Liver (tissue), 9 donors: ENCODE measurements around the gene TGFBR3. TPM values are rescaled to one million over a fixed set of nuclear protein-coding genes. Genes with fewer than 3 reads are reported as not detected.

Experiments
- DNase-seq: peaks from one replicate; pipeline ENCODE4 v3.0.0-alpha.2; 2017; ENCODE audit warnings: low spot score
- H3K27ac ChIP-seq, 2 donors: one replicate each; pipeline ENCODE4 v1.7.0; 2013; ENCODE audit warnings: inconsistent platforms in 2 of 2, low read length in 2 of 2, control low read depth in 1 of 2, low read depth in 1 of 2, mild to moderate bottlenecking in 1 of 2
- H3K27me3 ChIP-seq, 4 donors: one replicate each; pipeline versions ENCODE4 v1.6.1 to v1.7.0; 2013; ENCODE audit warnings: low read length in 3 of 4, inconsistent platforms in 1 of 4, mild to moderate bottlenecking in 1 of 4, moderate library complexity in 1 of 4; ENCODE audit not compliant: control insufficient read depth in 4 of 4, insufficient read depth in 4 of 4
- H3K36me3 ChIP-seq, 4 donors: one replicate each; pipeline versions ENCODE4 v1.6.1 to v1.7.0; 2013; ENCODE audit warnings: low read length in 3 of 4, mild to moderate bottlenecking in 3 of 4, low read depth in 1 of 4, moderate library complexity in 1 of 4; ENCODE audit not compliant: control insufficient read depth in 4 of 4, insufficient read depth in 3 of 4
- H3K4me1 ChIP-seq, 4 donors: one replicate each; pipeline versions ENCODE4 v1.6.1 to v1.7.0; 2013; ENCODE audit warnings: low read length in 3 of 4, mild to moderate bottlenecking in 3 of 4, moderate library complexity in 1 of 4; ENCODE audit not compliant: control insufficient read depth in 4 of 4, insufficient read depth in 4 of 4
- H3K4me3 ChIP-seq, 3 donors: one replicate each; pipeline versions ENCODE4 v1.6.1 to v1.7.0; 2013; ENCODE audit warnings: low read length in 3 of 3, control low read depth in 1 of 3, low read depth in 1 of 3, mild to moderate bottlenecking in 1 of 3
- H3K9ac ChIP-seq, 2 donors: one replicate each; pipeline ENCODE4 v1.7.0; 2013; ENCODE audit warnings: low read length in 2 of 2, mild to moderate bottlenecking in 2 of 2, moderate library complexity in 2 of 2, control low read depth in 1 of 2, low read depth in 1 of 2
- H3K9me3 ChIP-seq, 4 donors: one replicate each; pipeline versions ENCODE4 v1.6.1 to v1.7.0; 2013; ENCODE audit warnings: low read length in 3 of 4; ENCODE audit not compliant: control insufficient read depth in 4 of 4
- ATF3 ChIP-seq: IDR thresholded peaks from 2 replicates; pipeline ENCODE4 v1.6.1; 2016; ENCODE audit warnings: antibody characterized with exemption
- EGR1 ChIP-seq, 2 donors: IDR thresholded peaks; 2 replicates each; pipeline ENCODE4 v1.6.1; 2016 to 2018; ENCODE audit warnings: antibody characterized with exemption in 2 of 2, low read depth in 2 of 2
- FOXA1 ChIP-seq: IDR thresholded peaks from 2 replicates; pipeline ENCODE4 v1.6.1; 2016; ENCODE audit warnings: antibody characterized with exemption
- FOXA2 ChIP-seq: IDR thresholded peaks from 2 replicates; pipeline ENCODE4 v1.6.1; 2016; ENCODE audit warnings: antibody characterized with exemption
- GABPA ChIP-seq, 2 donors: IDR thresholded peaks in 1 of 2; conservative IDR thresholded peaks in 1 of 2; 2 replicates each; pipeline ENCODE4 v1.6.1; 2016; ENCODE audit warnings: antibody characterized with exemption in 2 of 2, mild to moderate bottlenecking in 1 of 2, moderate library complexity in 1 of 2
- HNF4A ChIP-seq, 2 donors: conservative IDR thresholded peaks; 2 replicates each; pipeline ENCODE4 v1.6.1; 2016; ENCODE audit warnings: antibody characterized with exemption in 2 of 2, mild to moderate bottlenecking in 2 of 2
- HNF4G ChIP-seq: IDR thresholded peaks from 2 replicates; pipeline ENCODE4 v1.6.1; 2016; ENCODE audit warnings: antibody characterized with exemption
- JUND ChIP-seq, 2 donors: IDR thresholded peaks; 2 replicates each; pipeline ENCODE4 v1.6.1; 2016; ENCODE audit warnings: antibody characterized with exemption in 2 of 2
- MAX ChIP-seq: IDR thresholded peaks from 2 replicates; pipeline ENCODE4 v1.6.1; 2016; ENCODE audit warnings: antibody characterized with exemption
- NR2F2 ChIP-seq: IDR thresholded peaks from 2 replicates; pipeline ENCODE4 v1.6.1; 2016; ENCODE audit warnings: antibody characterized with exemption
- RAD21 ChIP-seq, 2 donors: IDR thresholded peaks; 2 replicates each; pipeline ENCODE4 v1.6.1; 2016; ENCODE audit warnings: antibody characterized with exemption in 2 of 2, mild to moderate bottlenecking in 2 of 2
- RXRA ChIP-seq, 2 donors: IDR thresholded peaks; 2 replicates each; pipeline ENCODE4 v1.6.1; 2017 to 2018; ENCODE audit warnings: antibody characterized with exemption in 2 of 2, mild to moderate bottlenecking in 1 of 2
- ZBTB33 ChIP-seq: IDR thresholded peaks from 2 replicates; pipeline ENCODE4 v1.6.1; 2016; ENCODE audit warnings: antibody characterized with exemption
- WGBS: extraction: QIAGEN DNeasy Blood & Tissue Kit; methylation state at CpG from one replicate; pipeline ENCODE4 v1.1.7; 2013; 5-methylcytosine and 5-hydroxymethylcytosine counted together
- polyA plus RNA-seq, 2 donors: library from polyadenylated mRNA; stranded (reverse) in 1 of 2; unstranded in 1 of 2; fragments of 200-250 nt in 1 of 2; fragments of >200 nt in 1 of 2; fragmentation: Nextera tagmentation in 1 of 2; extraction: Ambion mirVana in 1 of 2; gene quantifications; one replicate each; pipeline versions ENCODE4 v1.2.1 to v1.2.3, GENCODE V29; 2013 to 2015
- total RNA-seq, 2 donors: library from RNA; depleted of rRNA; stranded (reverse); fragments of >200 nt; gene quantifications; one replicate each; pipeline ENCODE4 v1.2.3, GENCODE V29; 2014
- TF ChIP-seq, protein P1 (sequence below): fragments of 150-350 bp; IDR thresholded peaks from 2 replicates; pipeline ENCODE4 v1.5.1; 2017; ENCODE audit warnings: improper control_type of control experiment, low read depth, low read length; ENCODE audit not compliant: missing input control
- donor health status: healthy.
- donor health status: healthy.
- donor health status: healthy.
- donor health status: healthy.
- donor health status: healthy.

The TGFBR3 gene
- total and polyA plus RNA-seq, 4 donors: 6.1 to 19.3 (median 9.9) TPM

GRCh38 chr1:91798740-91799139 lies 87.2 kb downstream of the TGFBR3 start:
- Histone ChIP-seq H3K9me3 (no peaks in the 10 kb centered on the region), H3K4me1 (peaks cover 0 to 4% (median 0%) of the 10 kb centered on the region in 4 donors), H3K9ac (no peak overlapping the region), H3K36me3 (peaks cover 0 to 8% (median 2%) of the 10 kb centered on the region in 4 donors), H3K27ac (no peak overlapping the region), H3K27me3 (no peaks in the 10 kb centered on the region), H3K4me3 (no peak overlapping the region)
- TF ChIP-seq GABPA (IDR thresholded peaks at IDR 0.05 in 1 of 2, conservative IDR thresholded peaks at IDR 0.05 in 1 of 2): no peak
- TF ChIP-seq JUND (IDR thresholded peaks at IDR 0.05): no peak
- TF ChIP-seq RAD21 (IDR thresholded peaks at IDR 0.05): no peak
- TF ChIP-seq HNF4A (conservative IDR thresholded peaks at IDR 0.05): no peak
- TF ChIP-seq NR2F2: no peak
- TF ChIP-seq, protein P1, sequence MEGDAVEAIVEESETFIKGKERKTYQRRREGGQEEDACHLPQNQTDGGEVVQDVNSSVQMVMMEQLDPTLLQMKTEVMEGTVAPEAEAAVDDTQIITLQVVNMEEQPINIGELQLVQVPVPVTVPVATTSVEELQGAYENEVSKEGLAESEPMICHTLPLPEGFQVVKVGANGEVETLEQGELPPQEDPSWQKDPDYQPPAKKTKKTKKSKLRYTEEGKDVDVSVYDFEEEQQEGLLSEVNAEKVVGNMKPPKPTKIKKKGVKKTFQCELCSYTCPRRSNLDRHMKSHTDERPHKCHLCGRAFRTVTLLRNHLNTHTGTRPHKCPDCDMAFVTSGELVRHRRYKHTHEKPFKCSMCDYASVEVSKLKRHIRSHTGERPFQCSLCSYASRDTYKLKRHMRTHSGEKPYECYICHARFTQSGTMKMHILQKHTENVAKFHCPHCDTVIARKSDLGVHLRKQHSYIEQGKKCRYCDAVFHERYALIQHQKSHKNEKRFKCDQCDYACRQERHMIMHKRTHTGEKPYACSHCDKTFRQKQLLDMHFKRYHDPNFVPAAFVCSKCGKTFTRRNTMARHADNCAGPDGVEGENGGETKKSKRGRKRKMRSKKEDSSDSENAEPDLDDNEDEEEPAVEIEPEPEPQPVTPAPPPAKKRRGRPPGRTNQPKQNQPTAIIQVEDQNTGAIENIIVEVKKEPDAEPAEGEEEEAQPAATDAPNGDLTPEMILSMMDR: no peak
- TF ChIP-seq ATF3: no peak
- TF ChIP-seq HNF4G: no peak
- no peak for TF ChIP-seq ZBTB33
- DNase-seq: no peak
- WGBS: 73% methylated on average over 2 of the region's 2 CpGs

GRCh38 chr1:91798241-91798648 lies 87.7 kb downstream of the TGFBR3 start:
- WGBS: 86% methylated on average over 5 of the region's 5 CpGs
- H3K9ac ChIP-seq: no peak overlapping the region
- no peaks in the 10 kb centered on the region for H3K9me3 ChIP-seq

GRCh38 chr1:91797164-91797563 lies 88.8 kb downstream of the TGFBR3 start:
- H3K4me1 ChIP-seq: peaks cover 0 to 1% (median 0%) of the 10 kb centered on the region in 4 donors
- TF ChIP-seq MAX: no peak
- no peak for TF ChIP-seq EGR1 (IDR thresholded peaks at IDR 0.05; ENCODE audit: low read depth in 2 of 2)
- TF ChIP-seq FOXA2: no peak
- no peak for TF ChIP-seq FOXA1
- TF ChIP-seq RAD21 (IDR thresholded peaks at IDR 0.05): no peak
- no peak for TF ChIP-seq GABPA (IDR thresholded peaks at IDR 0.05 in 1 of 2, conservative IDR thresholded peaks at IDR 0.05 in 1 of 2)
- TF ChIP-seq HNF4G: no peak
- TF ChIP-seq RXRA (IDR thresholded peaks at IDR 0.05): no peak
- no peak for TF ChIP-seq HNF4A (conservative IDR thresholded peaks at IDR 0.05)
- TF ChIP-seq ATF3: no peak
- H3K9ac ChIP-seq: no peak overlapping the region
- H3K27me3 ChIP-seq: no peaks in the 10 kb centered on the region
- H3K4me3 ChIP-seq: no peak overlapping the region
- H3K36me3 ChIP-seq: peaks cover 0 to 8% (median 2%) of the 10 kb centered on the region in 4 donors
- H3K9me3 ChIP-seq: no peaks in the 10 kb centered on the region
- no peak for DNase-seq
- 97% methylated on average over 1 of the region's 1 CpG for WGBS
- no peak overlapping the region for H3K27ac ChIP-seq

More at GRCh38 chr1:91798241-91798648, 87.7 kb downstream of the TGFBR3 start:
- no peaks in the 10 kb centered on the region for H3K4me1 ChIP-seq
- TF ChIP-seq RXRA (IDR thresholded peaks at IDR 0.05): no peak
- no peak for TF ChIP-seq JUND (IDR thresholded peaks at IDR 0.05)
- DNase-seq: no peak
- peaks cover 0 to 8% (median 2%) of the 10 kb centered on the region in 4 donors for H3K36me3 ChIP-seq
- H3K27me3 ChIP-seq: no peaks in the 10 kb centered on the region
- peak overlapping the region in 1 of 2 donors; percentile 52 for H3K27ac ChIP-seq
- H3K4me3 ChIP-seq: no peak overlapping the region
